OCI-LY7 (cell line): ENCODE results near the gene MYH11. TPM values are rescaled to one million over a fixed set of nuclear protein-coding genes. Genes with fewer than 3 reads are reported as not detected.
A peak's percentile ranks its signal among the peaks of the same experiment; 100 is the strongest.
"Not testable (repeated sequence)": the region's sequence is repeated elsewhere in the genome, so short reads cannot be mapped to it uniquely, and the experiment has no call there.

Experiments
- BruUV-seq: library from RNA; stranded (reverse); fragments of 400-500 nt; replicated peaks from 2 replicates; lab custom pipeline; 2021; lab: Mats Ljungman, UMichigan
- CTCF ChIA-PET: fragments of 300-600 bp; sonication (Branson Sonifier 250); formaldehyde crosslinking; loops from one replicate; lab custom pipeline; 2022; ENCODE audit warnings: antibody characterized with exemption; ENCODE audit not compliant: unreplicated experiment; lab: Charles Lee
- POLR2A ChIA-PET: fragments of 300-600 bp; sonication (Branson Sonifier 250); formaldehyde crosslinking; loops from one replicate; lab custom pipeline; 2022; ENCODE audit warnings: antibody characterized with exemption; lab: Charles Lee
- DNase-seq: peaks from one replicate; pipeline ENCODE4 v3.0.0-alpha.2; 2015; ENCODE audit warnings: low spot score
- H2AFZ ChIP-seq: fragments of 200-600 bp; sonication (generic), shearing (Covaris generic); 2 replicates; pipeline ENCODE4 v1.6.1; 2014; ENCODE audit warnings: mild to moderate bottlenecking, antibody characterized with exemption, low read length, moderate library complexity
- H3K27ac ChIP-seq: fragments of 200-600 bp; sonication (generic); 2 replicates; pipeline ENCODE4 v1.5.1; 2014; ENCODE audit warnings: mixed run types, low read depth, mild to moderate bottlenecking, moderate library complexity, low read length, inconsistent platforms; ENCODE audit not compliant: poor library complexity, severe bottlenecking
- H3K36me3 ChIP-seq: fragments of 200-600 bp; sonication (generic); 2 replicates; pipeline ENCODE4 v1.6.1; 2014; ENCODE audit warnings: mild to moderate bottlenecking, antibody characterized with exemption, low read length, moderate library complexity, mixed read lengths; ENCODE audit not compliant: insufficient read depth
- H3K4me1 ChIP-seq: fragments of 200-600 bp; sonication (generic); 2 replicates; pipeline ENCODE4 v1.5.1; 2014; ENCODE audit warnings: mild to moderate bottlenecking, low read length; ENCODE audit not compliant: insufficient read depth, poor library complexity, severe bottlenecking
- H3K4me2 ChIP-seq: fragments of 200-600 bp; sonication (generic); 2 replicates; pipeline ENCODE4 v1.6.1; 2014; ENCODE audit warnings: mild to moderate bottlenecking, low read length
- H3K4me3 ChIP-seq: fragments of 200-600 bp; sonication (generic); 2 replicates; pipeline ENCODE4 v1.5.1; 2014; ENCODE audit warnings: mild to moderate bottlenecking, low read depth, low read length; ENCODE audit not compliant: poor library complexity, severe bottlenecking
- H3K79me2 ChIP-seq: fragments of 200-600 bp; sonication (generic); 2 replicates; pipeline ENCODE4 v1.6.1; 2016; ENCODE audit warnings: low read depth, mild to moderate bottlenecking, low read length, moderate library complexity, mixed read lengths; ENCODE audit not compliant: insufficient read depth
- H3K9me2 ChIP-seq: fragments of 200-600 bp; sonication (generic); 2 replicates; pipeline ENCODE4 v1.6.1; 2016; ENCODE audit warnings: mild to moderate bottlenecking, low read length, mixed read lengths; ENCODE audit not compliant: insufficient read depth
- H3K9me3 ChIP-seq: fragments of 200-600 bp; sonication (generic); 2 replicates; pipeline ENCODE4 v1.6.1; 2014; ENCODE audit warnings: mild to moderate bottlenecking, mixed run types, low read length, mixed read lengths
- H4K20me1 ChIP-seq: fragments of 200-600 bp; sonication (generic); 2 replicates; pipeline ENCODE4 v1.6.1; 2014; ENCODE audit warnings: mild to moderate bottlenecking, antibody characterized with exemption, low read length, moderate library complexity, mixed read lengths; ENCODE audit not compliant: insufficient read depth
- EZH2phosphoT487 ChIP-seq: fragments of 200-600 bp; sonication (generic); IDR thresholded peaks from 2 replicates; pipeline ENCODE4 v1.6.1; 2018; ENCODE audit warnings: low read depth, borderline replicate concordance, mild to moderate bottlenecking, mixed run types, antibody characterized with exemption, low read length, moderate library complexity, mixed read lengths
- intact Hi-C: fragments of 100-400 bp; cut with micrococcal nuclease; formaldehyde crosslinking; loops from one replicate; pipeline ENCODE4 v1.10.0; 2022; ENCODE audit not compliant: unreplicated experiment
- total RNA-seq, 2 experiments: library from RNA; depleted of rRNA in 1 of 2; stranded (reverse); fragments of >200 nt in 1 of 2; shearing (Covaris generic) in 1 of 2; gene quantifications; 2 replicates each; pipeline ENCODE4 v1.2.3, GENCODE V29; 2014 to 2022
- TF ChIP-seq, protein P1 (sequence below): fragments of 200-600 bp; sonication (generic); conservative IDR thresholded peaks from 2 replicates; pipeline ENCODE4 v1.5.1; 2014; ENCODE audit warnings: mild to moderate bottlenecking, antibody characterized with exemption, low read length, moderate library complexity, mixed read lengths

Gene MYH11
- total RNA-seq, 2 experiments from 2014 or later: 5.7 to 33.8 TPM

DNA sequence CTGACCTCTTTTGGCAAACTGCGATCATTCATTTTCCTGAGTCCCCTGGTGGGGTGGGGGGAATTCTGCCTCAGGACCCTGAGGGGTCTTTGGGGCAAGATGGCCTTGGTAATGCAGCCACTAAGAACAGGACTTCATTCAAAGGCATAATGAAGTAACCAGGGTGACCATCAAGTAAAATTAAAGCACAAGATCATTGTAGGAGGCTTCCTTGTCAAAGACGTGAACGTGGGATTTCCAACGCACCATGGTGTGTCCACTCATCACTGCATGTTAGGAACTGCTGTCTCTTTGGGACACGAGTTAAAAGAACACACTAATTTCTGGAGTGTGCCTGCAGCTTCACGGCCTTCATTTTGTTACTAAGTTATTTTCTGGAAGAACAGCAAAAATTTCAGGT is 155.5 kb downstream of the MYH11 start:
- no peaks in the 10 kb centered on the region for H3K4me1 ChIP-seq
- no peak overlapping the region for H3K4me3 ChIP-seq
- H3K9me3 ChIP-seq: no peaks in the 10 kb centered on the region
- TF ChIP-seq, protein P1, sequence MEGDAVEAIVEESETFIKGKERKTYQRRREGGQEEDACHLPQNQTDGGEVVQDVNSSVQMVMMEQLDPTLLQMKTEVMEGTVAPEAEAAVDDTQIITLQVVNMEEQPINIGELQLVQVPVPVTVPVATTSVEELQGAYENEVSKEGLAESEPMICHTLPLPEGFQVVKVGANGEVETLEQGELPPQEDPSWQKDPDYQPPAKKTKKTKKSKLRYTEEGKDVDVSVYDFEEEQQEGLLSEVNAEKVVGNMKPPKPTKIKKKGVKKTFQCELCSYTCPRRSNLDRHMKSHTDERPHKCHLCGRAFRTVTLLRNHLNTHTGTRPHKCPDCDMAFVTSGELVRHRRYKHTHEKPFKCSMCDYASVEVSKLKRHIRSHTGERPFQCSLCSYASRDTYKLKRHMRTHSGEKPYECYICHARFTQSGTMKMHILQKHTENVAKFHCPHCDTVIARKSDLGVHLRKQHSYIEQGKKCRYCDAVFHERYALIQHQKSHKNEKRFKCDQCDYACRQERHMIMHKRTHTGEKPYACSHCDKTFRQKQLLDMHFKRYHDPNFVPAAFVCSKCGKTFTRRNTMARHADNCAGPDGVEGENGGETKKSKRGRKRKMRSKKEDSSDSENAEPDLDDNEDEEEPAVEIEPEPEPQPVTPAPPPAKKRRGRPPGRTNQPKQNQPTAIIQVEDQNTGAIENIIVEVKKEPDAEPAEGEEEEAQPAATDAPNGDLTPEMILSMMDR: no peak
- TF ChIP-seq EZH2phosphoT487: no peak
- H3K9me2 ChIP-seq: no peaks in the 10 kb centered on the region
- H3K36me3 ChIP-seq: peaks cover 86% of the 10 kb centered on the region
- H3K27ac ChIP-seq: no peak overlapping the region
- POLR2A ChIA-PET: no interaction called here
- H3K79me2 ChIP-seq: no peaks in the 10 kb centered on the region
- intact Hi-C loops: loop anchor here (10.0 kb wide), 1 partner anchor 177 kb away; no protein-coding TSS in a partner anchor
- BruUV-seq: TSS peak; percentile 45
- H3K4me2 ChIP-seq: no peak overlapping the region
- H4K20me1 ChIP-seq: no peaks in the 10 kb centered on the region
- no peak overlapping the region for H2AFZ ChIP-seq
- CTCF ChIA-PET: no interaction called here
- no peak for DNase-seq

DNA sequence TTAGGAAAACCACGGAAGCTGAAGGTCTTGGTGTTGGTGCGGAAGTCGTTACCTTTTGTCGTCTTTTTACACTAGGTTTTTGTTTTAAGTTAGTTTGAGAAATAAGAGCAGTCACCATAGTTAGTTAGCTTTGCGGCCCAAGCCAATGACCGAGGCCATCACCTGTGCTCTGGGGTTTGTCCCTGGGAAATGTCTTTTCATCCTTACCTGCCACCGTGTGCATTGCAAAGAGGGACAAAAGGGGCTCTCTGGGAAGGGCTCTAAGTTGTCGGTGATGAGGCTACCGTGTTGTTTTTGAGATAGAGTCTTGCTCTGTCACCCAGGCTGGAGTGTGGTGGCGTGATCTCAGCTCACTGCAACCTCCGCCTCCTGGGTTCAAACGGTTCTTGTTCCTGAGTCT is 157.0 kb downstream of the MYH11 start:
- no TSS peak for BruUV-seq
- ChIA-PET CTCF (no interaction called here), POLR2A (no interaction called here)
- H3K9me2 ChIP-seq: no peaks in the 10 kb centered on the region
- no peaks in the 10 kb centered on the region for H3K4me1 ChIP-seq
- H3K27ac ChIP-seq: no peak overlapping the region
- DNase-seq: no peak
- TF ChIP-seq, protein P1: no peak
- TF ChIP-seq EZH2phosphoT487: no peak
- no peaks in the 10 kb centered on the region for H4K20me1 ChIP-seq
- H3K36me3 ChIP-seq: peaks cover 91% of the 10 kb centered on the region
- H3K4me3 ChIP-seq: no peak overlapping the region
- no peak overlapping the region for H2AFZ ChIP-seq
- no peak overlapping the region for H3K4me2 ChIP-seq
- no peaks in the 10 kb centered on the region for H3K79me2 ChIP-seq
- H3K9me3 ChIP-seq: no peaks in the 10 kb centered on the region
- intact Hi-C loops: loop anchor here (10.0 kb wide), 1 partner anchor 175 kb away; no protein-coding TSS in a partner anchor

DNA sequence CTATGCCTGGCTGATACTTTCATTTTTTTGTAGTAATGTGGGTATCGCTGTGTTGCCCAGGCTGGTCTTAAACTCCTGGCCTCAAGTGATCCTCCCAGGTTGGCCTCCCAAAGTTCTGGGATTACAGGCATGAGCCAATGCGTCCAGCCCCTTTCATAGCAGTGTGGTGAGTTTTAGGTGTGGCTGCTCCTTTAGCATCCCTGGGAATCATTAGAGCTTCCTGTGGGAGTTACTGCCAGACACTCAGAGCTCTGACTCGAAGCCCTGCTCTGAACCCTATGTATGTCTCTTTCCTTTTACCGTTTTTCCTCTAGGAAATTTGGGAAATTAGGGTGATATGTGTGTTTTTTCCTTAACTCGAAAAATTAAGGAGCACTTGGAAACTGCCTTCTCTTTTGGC is 162.3 kb downstream of the MYH11 start:
- no peaks in the 10 kb centered on the region for H4K20me1 ChIP-seq
- TF ChIP-seq EZH2phosphoT487: no peak
- TF ChIP-seq, protein P1: no peak
- no TSS peak for BruUV-seq
- intact Hi-C loops: no loop called here
- H2AFZ ChIP-seq: no peak overlapping the region
- H3K79me2 ChIP-seq: no peaks in the 10 kb centered on the region
- H3K4me3 ChIP-seq: no peak overlapping the region
- CTCF ChIA-PET: no interaction called here
- H3K9me3 ChIP-seq: no peaks in the 10 kb centered on the region
- H3K4me2 ChIP-seq: no peak overlapping the region
- no peak overlapping the region for H3K27ac ChIP-seq
- POLR2A ChIA-PET: no interaction called here
- no peak for DNase-seq
- H3K9me2 ChIP-seq: no peaks in the 10 kb centered on the region
- peaks cover 96% of the 10 kb centered on the region for H3K36me3 ChIP-seq
- no peaks in the 10 kb centered on the region for H3K4me1 ChIP-seq

DNA sequence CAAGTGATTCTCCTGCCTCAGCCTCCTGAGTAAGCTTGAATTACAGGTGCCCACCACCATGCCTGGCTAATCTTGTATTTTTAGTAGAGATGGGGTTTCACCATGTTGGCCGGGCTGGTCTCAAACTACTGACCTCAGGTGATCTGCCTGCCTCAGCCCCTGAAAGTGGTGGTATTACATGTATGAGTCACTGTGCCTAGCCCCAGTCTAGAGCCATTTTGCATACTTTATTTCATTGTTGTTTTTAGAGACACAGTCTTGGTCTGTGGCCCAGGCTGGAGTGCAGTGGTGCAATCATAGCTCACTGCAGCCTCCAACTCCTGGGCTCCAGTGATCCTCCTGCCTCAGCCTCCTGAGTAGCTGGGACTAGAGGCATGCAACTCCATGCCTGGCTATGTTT is 164.3 kb downstream of the MYH11 start:
- POLR2A ChIA-PET, BruUV-seq, H3K9me3 ChIP-seq: not testable (repeated sequence)

More for the DNA sequence above, 164.3 kb downstream of the MYH11 start:
- H3K4me1 ChIP-seq, H2AFZ ChIP-seq, H3K4me2 ChIP-seq, H3K27ac ChIP-seq, CTCF ChIA-PET, intact Hi-C loops, H3K4me3 ChIP-seq, H3K9me2 ChIP-seq, H4K20me1 ChIP-seq, H3K79me2 ChIP-seq, DNase-seq: not testable (repeated sequence)
- peaks cover 95% of the 10 kb centered on the region for H3K36me3 ChIP-seq
